ENCODE data around the gene SERINC3. TPM values are rescaled to one million over a fixed set of nuclear protein-coding genes. Genes with fewer than 3 reads are reported as not detected.

SERINC3 gene
- total RNA-seq (10 to 100 TPM; 60.5 to 83.0 (median 78.4) TPM), total RNA-seq (108 to 282 (median 180) reads per million in 29 experiments)
- 64.9 TPM for total RNA-seq (2013)

DNA sequence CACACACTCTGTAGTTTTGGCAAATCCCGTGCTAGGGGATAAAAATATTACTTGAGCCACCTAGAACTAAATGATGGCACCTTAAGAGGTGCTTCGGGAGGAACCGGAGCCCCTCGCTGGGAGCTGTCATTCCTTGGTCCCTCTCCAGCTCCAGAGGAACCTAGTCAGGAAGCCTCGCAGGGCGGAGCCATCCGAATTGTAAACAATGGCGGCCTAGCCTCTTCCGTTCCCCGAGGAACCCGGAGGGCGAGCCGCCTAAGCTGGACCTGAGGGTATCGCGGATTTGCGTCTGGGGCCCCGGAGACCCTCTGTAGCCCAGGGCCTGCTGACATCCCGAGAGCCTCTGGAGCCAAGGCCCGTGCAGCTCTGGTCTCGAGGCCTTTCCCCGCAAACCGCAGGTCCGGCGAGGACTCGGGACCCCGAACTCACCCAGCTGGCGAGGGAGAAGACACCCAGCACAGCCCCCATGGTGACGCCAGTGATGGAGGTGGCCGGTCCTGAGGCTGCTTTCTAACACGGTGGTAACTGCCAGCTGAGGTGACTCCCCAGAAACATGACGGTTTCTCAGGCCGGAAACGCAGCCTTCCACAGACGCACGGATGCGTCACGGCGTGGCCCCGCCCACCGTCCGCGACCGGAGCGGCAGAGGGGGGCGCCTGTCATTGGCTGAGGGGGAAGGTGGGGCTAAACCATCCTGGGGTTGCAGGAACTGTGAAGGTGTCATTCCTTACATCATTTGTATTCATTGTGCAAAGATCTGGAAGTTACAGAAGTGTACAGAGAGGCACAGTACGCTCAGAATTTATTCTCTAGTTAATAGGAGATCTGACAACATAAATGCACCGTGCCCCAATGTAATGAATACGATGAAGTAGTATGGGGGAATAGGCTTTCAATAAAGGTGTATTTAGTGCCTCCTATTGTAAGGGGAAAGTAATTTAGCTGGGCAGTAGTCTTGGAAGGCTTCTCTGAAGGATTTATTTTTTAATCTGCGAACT lies at the start of gene SERINC3:
Gene SERINC3, minus strand, starts transcription at position 587 of the 998 bp plus-strand sequence. Its CDS starts 119 bp downstream, at position 468.
- Histone ChIP-seq H3K27ac (ENCODE audit: low read length) (peak within 1 kb of the TSS; percentile 98), H3K4me1 (ENCODE audit: control insufficient read depth in 1 of 2, extremely low read depth in 1 of 2, insufficient read depth in 2 of 2, low read length in 2 of 2) (peaks cover 19 to 38% of the 10 kb centered on the region in 2 experiments), H3K27me3 (replicated peaks in 1 of 2; ENCODE audit: control insufficient read depth in 2 of 2, extremely low read depth in 1 of 2, insufficient read depth in 2 of 2, low read length in 1 of 2) (no peaks in the 10 kb centered on the region), H3K4me3 (ENCODE audit: control insufficient read depth in 1 of 2, extremely low read depth in 1 of 2, low read length in 1 of 2) (peak within 1 kb of the TSS; percentile 98 to 99), H3K36me3 (ENCODE audit: control insufficient read depth in 2 of 2, extremely low read depth in 1 of 2, insufficient read depth in 1 of 2, low read length in 1 of 2) (peaks cover 0 to 12% of the 10 kb centered on the region in 2 donors), H3K9me3 (no peaks in the 10 kb centered on the region)
- WGBS (ENCODE audit: insufficient coverage) = under 1% methylated on average over 37 of the region's 49 CpGs
- peak within 1 kb of the TSS; percentile 93 to 94 for H3K27ac Mint-ChIP-seq
- peak; percentile 93 to 100 (median 99) for ATAC-seq (replicated peaks in 1 of 4)
- H3K36me3 Mint-ChIP-seq = peaks cover 13% of the 10 kb centered on the region
- peak within 1 kb of the TSS; percentile 74 to 90 (median 88) for H3K4me3 Mint-ChIP-seq
- no peaks in the 10 kb centered on the region for H3K9me3 Mint-ChIP-seq
- no peaks in the 10 kb centered on the region for H3K27me3 Mint-ChIP-seq
- ChIA-PET CTCF (interaction anchor here (0.5 to 1.1 kb wide), 6 partner anchors 19 to 305 kb away, joined by 3 to 7 read pairs (median 3); no protein-coding TSS in a partner anchor), POLR2A (interaction anchor here (0.6 to 1.2 kb wide), 7 partner anchors 9 to 803 kb away, joined by 3 to 4 read pairs (median 3); no protein-coding TSS in a partner anchor)
- peaks cover 49 to 58% (median 55%) of the 10 kb centered on the region in 3 donors for H3K4me1 Mint-ChIP-seq
- peak; percentile 95 to 99 (median 98) for DNase-seq

GRCh38 chr20:44571362-44571988 lies 49.6 kb upstream of the SERINC3 start:
- H3K9me3 ChIP-seq = no peaks in the 10 kb centered on the region
- H3K36me3 ChIP-seq (ENCODE audit: control insufficient read depth in 2 of 2, extremely low read depth in 1 of 2, insufficient read depth in 1 of 2, low read length in 1 of 2) = no peaks in the 10 kb centered on the region
- H3K4me3 Mint-ChIP-seq = no peak overlapping the region
- peaks cover 0 to 1% of the 10 kb centered on the region in 2 donors for H3K27me3 Mint-ChIP-seq
- ATAC-seq (replicated peaks in 1 of 4) = peak; percentile 60 to 78 (median 76)
- peaks cover 9 to 19% (median 12%) of the 10 kb centered on the region in 3 donors for H3K4me1 Mint-ChIP-seq
- H3K27ac Mint-ChIP-seq = peak overlapping the region in 1 of 2 donors; percentile 49
- ChIA-PET POLR2A (no interaction called here), CTCF (no interaction called here)
- H3K36me3 Mint-ChIP-seq = no peaks in the 10 kb centered on the region
- peaks cover 0 to 5% of the 10 kb centered on the region in 2 experiments for H3K4me1 ChIP-seq (ENCODE audit: control insufficient read depth in 1 of 2, extremely low read depth in 1 of 2, insufficient read depth in 2 of 2, low read length in 2 of 2)
- H3K4me3 ChIP-seq (ENCODE audit: control insufficient read depth in 1 of 2, extremely low read depth in 1 of 2, low read length in 1 of 2) = no peak overlapping the region
- no peak overlapping the region for H3K27ac ChIP-seq (ENCODE audit: low read length)
- no peak for DNase-seq
- H3K9me3 Mint-ChIP-seq = no peaks in the 10 kb centered on the region
- no peaks in the 10 kb centered on the region for H3K27me3 ChIP-seq (replicated peaks in 1 of 2; ENCODE audit: control insufficient read depth in 2 of 2, extremely low read depth in 1 of 2, insufficient read depth in 2 of 2, low read length in 1 of 2)
- 51% methylated on average over 2 of the region's 6 CpGs for WGBS (ENCODE audit: insufficient coverage)

- H3K27ac ChIP-seq (ENCODE audit: low read length) = no peak overlapping the region
- ATAC-seq (replicated peaks in 1 of 4) (no peak), DNase-seq (no peak)
- no peaks in the 10 kb centered on the region for H3K27me3 ChIP-seq (replicated peaks in 1 of 2; ENCODE audit: control insufficient read depth in 2 of 2, extremely low read depth in 1 of 2, insufficient read depth in 2 of 2, low read length in 1 of 2)
- H3K4me1 ChIP-seq (ENCODE audit: control insufficient read depth in 1 of 2, extremely low read depth in 1 of 2, insufficient read depth in 2 of 2, low read length in 2 of 2) = peaks cover 0 to 5% of the 10 kb centered on the region in 2 experiments
- ChIA-PET CTCF (no interaction called here), POLR2A (no interaction called here)
- Mint-ChIP-seq H3K27ac (no peak overlapping the region), H3K4me1 (peaks cover 5 to 11% (median 9%) of the 10 kb centered on the region in 3 donors), H3K27me3 (peaks cover 0 to 1% of the 10 kb centered on the region in 2 donors), H3K4me3 (no peak overlapping the region), H3K36me3 (no peaks in the 10 kb centered on the region), H3K9me3 (no peaks in the 10 kb centered on the region)
- no peaks in the 10 kb centered on the region for H3K36me3 ChIP-seq (ENCODE audit: control insufficient read depth in 2 of 2, extremely low read depth in 1 of 2, insufficient read depth in 1 of 2, low read length in 1 of 2)
- no CpG with 5 or more reads among the region's 1 CpG for WGBS (ENCODE audit: insufficient coverage)
- H3K4me3 ChIP-seq (ENCODE audit: control insufficient read depth in 1 of 2, extremely low read depth in 1 of 2, low read length in 1 of 2) = no peak overlapping the region
- H3K9me3 ChIP-seq = no peaks in the 10 kb centered on the region
These were observed 48.5 kb upstream of the SERINC3 start for GRCh38 chr20:44570367-44570766.

DNA sequence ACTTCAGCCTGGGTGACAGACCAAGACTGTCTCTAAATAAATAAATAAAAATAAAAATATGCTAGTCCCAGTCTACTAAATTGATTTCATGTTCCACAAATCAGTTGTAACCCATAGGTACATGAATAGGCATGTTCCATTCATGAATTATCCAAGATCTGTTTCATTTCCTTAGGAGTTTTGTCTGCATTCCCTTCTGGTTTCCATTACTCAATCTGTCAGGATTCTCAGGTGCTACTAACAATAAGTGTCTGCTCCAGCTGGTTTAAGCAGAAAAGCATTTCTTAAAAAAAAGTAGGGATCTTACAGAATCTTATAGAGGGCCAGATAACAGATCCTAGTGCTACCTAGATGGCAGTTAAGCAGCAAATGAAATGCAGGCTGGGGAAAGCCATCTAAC lies 44.9 kb upstream of the SERINC3 start:
- Histone ChIP-seq H3K27ac (ENCODE audit: low read length) (no peak overlapping the region), H3K36me3 (ENCODE audit: control insufficient read depth in 2 of 2, extremely low read depth in 1 of 2, insufficient read depth in 1 of 2, low read length in 1 of 2) (no peaks in the 10 kb centered on the region), H3K4me3 (ENCODE audit: control insufficient read depth in 1 of 2, extremely low read depth in 1 of 2, low read length in 1 of 2) (no peak overlapping the region), H3K4me1 (ENCODE audit: control insufficient read depth in 1 of 2, extremely low read depth in 1 of 2, insufficient read depth in 2 of 2, low read length in 2 of 2) (peaks cover 0 to 5% of the 10 kb centered on the region in 2 experiments), H3K9me3 (no peaks in the 10 kb centered on the region), H3K27me3 (replicated peaks in 1 of 2; ENCODE audit: control insufficient read depth in 2 of 2, extremely low read depth in 1 of 2, insufficient read depth in 2 of 2, low read length in 1 of 2) (peaks cover 0 to 2% of the 10 kb centered on the region in 2 experiments)
- no peaks in the 10 kb centered on the region for H3K9me3 Mint-ChIP-seq
- DNase-seq (no peak), ATAC-seq (replicated peaks in 1 of 4) (no peak)
- H3K27ac Mint-ChIP-seq = no peak overlapping the region
- H3K36me3 Mint-ChIP-seq = no peaks in the 10 kb centered on the region
- POLR2A ChIA-PET = no interaction called here
- CTCF ChIA-PET = no interaction called here
- H3K4me1 Mint-ChIP-seq = peaks cover 5 to 11% (median 9%) of the 10 kb centered on the region in 3 donors
- H3K27me3 Mint-ChIP-seq = peaks cover 0 to 1% of the 10 kb centered on the region in 2 donors
- H3K4me3 Mint-ChIP-seq = no peak overlapping the region

GRCh38 chr20:44566018-44566417 lies 44.1 kb upstream of the SERINC3 start:
- H3K9me3 ChIP-seq = no peaks in the 10 kb centered on the region
- Mint-ChIP-seq H3K27ac (no peak overlapping the region), H3K9me3 (no peaks in the 10 kb centered on the region), H3K36me3 (no peaks in the 10 kb centered on the region), H3K4me1 (peaks cover 2 to 4% (median 4%) of the 10 kb centered on the region in 3 donors), H3K4me3 (no peak overlapping the region), H3K27me3 (peaks cover 0 to 1% of the 10 kb centered on the region in 2 donors)
- ChIA-PET POLR2A (no interaction called here), CTCF (no interaction called here)
- no CpG with 5 or more reads among the region's 3 CpGs for WGBS (ENCODE audit: insufficient coverage)
- H3K4me1 ChIP-seq (ENCODE audit: control insufficient read depth in 1 of 2, extremely low read depth in 1 of 2, insufficient read depth in 2 of 2, low read length in 2 of 2) = no peaks in the 10 kb centered on the region
- ATAC-seq (replicated peaks in 1 of 4) (no peak), DNase-seq (no peak)
- H3K27ac ChIP-seq (ENCODE audit: low read length) = no peak overlapping the region
- no peak overlapping the region for H3K4me3 ChIP-seq (ENCODE audit: control insufficient read depth in 1 of 2, extremely low read depth in 1 of 2, low read length in 1 of 2)
- H3K27me3 ChIP-seq (replicated peaks in 1 of 2; ENCODE audit: control insufficient read depth in 2 of 2, extremely low read depth in 1 of 2, insufficient read depth in 2 of 2, low read length in 1 of 2) = peaks cover 0 to 2% of the 10 kb centered on the region in 2 experiments
- no peaks in the 10 kb centered on the region for H3K36me3 ChIP-seq (ENCODE audit: control insufficient read depth in 2 of 2, extremely low read depth in 1 of 2, insufficient read depth in 1 of 2, low read length in 1 of 2)

GRCh38 chr20:44561876-44562275 lies 40.0 kb upstream of the SERINC3 start:
- H3K4me1 Mint-ChIP-seq = no peaks in the 10 kb centered on the region
- Histone ChIP-seq H3K27ac (ENCODE audit: low read length) (no peak overlapping the region), H3K4me3 (ENCODE audit: control insufficient read depth in 1 of 2, extremely low read depth in 1 of 2, low read length in 1 of 2) (no peak overlapping the region), H3K27me3 (replicated peaks in 1 of 2; ENCODE audit: control insufficient read depth in 2 of 2, extremely low read depth in 1 of 2, insufficient read depth in 2 of 2, low read length in 1 of 2) (peaks cover 0 to 4% of the 10 kb centered on the region in 2 experiments), H3K36me3 (ENCODE audit: control insufficient read depth in 2 of 2, extremely low read depth in 1 of 2, insufficient read depth in 1 of 2, low read length in 1 of 2) (no peaks in the 10 kb centered on the region), H3K4me1 (ENCODE audit: control insufficient read depth in 1 of 2, extremely low read depth in 1 of 2, insufficient read depth in 2 of 2, low read length in 2 of 2) (no peaks in the 10 kb centered on the region), H3K9me3 (no peaks in the 10 kb centered on the region)
- no peak for DNase-seq
- no peak overlapping the region for H3K4me3 Mint-ChIP-seq
- no peak for ATAC-seq (replicated peaks in 1 of 4)
- H3K27me3 Mint-ChIP-seq = peaks cover 0 to 3% of the 10 kb centered on the region in 2 donors
- peak overlapping the region in 1 of 2 donors; percentile 70 for H3K27ac Mint-ChIP-seq
- H3K36me3 Mint-ChIP-seq = no peaks in the 10 kb centered on the region
- POLR2A ChIA-PET = no interaction called here
- no peaks in the 10 kb centered on the region for H3K9me3 Mint-ChIP-seq
- CTCF ChIA-PET = interaction anchor here in 1 of 2 donors (0.6 kb wide), 1 partner anchor 19 kb away, joined by 3 read pairs; no protein-coding TSS in a partner anchor

Measured in T-cell (primary cell).